HG02981 (cell line): ENCODE results near the gene FAN1.

Source experiments
- ATAC-seq: cut with Tn5 transposase; IDR thresholded peaks from one replicate; pipeline ENCODE4 v1.9.1; 2021; ENCODE audit warnings: mild to moderate bottlenecking, moderate library complexity; ENCODE audit not compliant: unreplicated experiment

FAN1 gene

DNA sequence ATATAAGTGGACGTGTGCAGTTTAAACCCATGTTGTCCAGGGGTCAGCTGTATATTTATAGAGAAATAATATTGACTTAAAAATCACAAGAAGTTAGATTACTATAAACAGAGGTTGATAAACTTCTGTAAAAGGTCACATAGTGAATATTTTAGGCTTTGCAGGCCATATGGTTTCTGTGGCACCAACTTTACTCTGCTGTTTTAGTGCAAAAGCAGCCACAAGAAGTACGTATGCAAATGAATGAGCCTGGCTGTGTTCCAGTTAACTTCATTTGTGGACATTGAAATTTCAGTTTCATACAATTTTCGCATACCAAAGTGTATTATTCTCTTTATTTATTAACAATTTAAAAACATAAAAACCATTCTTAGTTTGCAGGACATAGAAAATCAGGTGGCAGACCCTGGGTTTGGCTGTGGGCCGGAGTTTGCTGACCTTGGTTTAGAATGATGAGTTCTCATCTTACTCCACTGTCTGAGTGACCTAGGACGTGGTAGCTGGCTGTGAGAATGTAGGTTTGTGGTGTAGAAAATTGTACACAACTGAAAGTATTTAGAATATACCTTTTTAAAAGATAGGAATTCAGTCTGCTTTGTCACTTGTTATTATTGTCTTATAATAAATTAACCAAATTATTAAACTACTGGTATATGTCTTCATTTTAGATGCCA lies 16.3 kb downstream of the FAN1 start:
- ATAC-seq: no peak

DNA sequence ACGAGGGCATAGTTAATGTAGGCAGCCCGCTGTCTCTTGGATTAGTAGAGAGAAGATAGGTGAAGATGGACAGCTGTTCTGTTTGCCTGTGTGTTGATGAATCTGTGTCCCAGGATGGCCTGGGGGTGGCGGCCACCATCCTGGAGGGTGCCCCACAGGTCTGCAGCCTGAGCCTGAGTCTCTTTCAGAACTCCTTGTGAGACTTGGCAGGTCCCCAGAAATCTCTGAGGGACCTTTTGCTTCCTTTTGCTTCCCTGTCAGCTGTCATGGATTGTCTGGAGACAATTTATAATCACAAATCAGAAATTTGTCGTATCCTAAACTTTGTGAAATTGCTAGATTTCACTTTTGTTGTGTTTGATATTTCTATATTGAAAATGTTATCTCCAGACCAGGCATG lies 17.4 kb downstream of the FAN1 start:
- ATAC-seq: no peak

DNA sequence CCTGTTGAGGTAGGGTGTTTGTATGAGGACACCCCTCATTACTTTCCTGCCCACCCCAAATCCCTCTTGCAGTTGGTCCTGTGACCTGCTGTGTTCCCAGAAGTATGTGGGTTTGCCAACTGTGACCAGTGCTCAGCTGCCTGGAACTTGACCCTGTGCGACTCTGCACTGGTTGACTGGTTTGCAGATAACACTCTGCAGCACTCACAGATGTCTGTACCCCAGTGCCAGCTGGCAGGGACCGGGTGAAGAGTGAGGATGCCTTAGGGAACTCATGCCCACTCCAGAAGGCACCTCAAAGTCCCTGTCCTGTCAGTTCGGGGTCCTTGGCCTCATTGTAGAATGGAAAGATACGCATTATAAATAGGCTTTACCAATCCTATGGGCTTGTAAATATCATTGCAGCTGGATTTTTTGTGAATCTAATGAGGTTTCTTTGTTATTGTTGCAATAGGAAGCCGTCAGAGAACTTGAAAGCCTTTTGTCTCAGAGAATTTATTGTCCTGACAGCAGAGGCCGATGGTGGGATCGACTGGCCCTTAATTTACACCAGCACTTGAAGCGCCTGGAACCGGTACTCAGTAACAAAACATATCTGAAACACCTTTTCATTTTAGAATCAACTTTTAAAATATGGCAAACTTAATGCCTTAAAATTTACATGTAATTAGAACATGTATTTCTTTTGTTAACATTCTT lies 18.2 kb downstream of the FAN1 start:
- no peak for ATAC-seq

DNA sequence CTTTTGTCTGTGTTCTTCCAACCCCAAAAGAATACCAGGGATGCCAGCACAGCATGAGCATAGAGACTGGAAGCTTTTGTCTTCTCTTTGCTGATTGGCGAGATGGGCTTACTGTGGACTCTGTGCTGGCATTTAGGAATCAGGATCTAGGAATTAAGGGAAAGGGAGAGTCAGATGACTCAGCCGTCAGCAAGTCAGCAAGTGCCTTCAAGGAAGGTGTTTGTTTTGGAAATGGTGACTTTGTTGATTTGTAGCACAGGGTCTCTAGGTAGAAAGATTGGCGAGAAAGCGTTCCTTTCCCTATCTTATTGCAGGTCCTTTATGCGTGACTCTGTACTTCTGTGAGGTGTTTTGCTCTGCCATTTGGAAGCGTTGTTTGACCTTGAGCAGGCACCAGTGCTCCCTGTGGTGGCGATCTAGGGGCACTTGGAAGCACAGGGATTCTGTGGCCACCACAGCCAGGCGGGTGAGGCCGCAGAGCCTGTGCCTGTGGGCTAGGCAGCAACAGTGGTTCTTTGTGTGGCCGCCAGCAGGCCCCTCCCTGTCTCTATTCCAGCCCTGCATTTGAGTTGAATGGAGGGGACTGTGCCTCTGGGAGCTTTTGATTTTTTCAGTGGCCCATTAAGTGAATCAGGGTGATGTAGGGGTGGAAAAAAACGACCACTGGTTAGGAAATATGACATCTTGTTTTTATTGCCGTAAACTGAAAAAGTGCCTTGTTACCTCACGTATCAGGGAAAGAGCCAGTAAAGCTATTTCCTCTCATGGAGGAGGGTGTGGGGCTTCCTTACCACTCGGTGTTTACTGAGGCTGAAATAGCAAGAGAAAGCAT lies 19.0 kb downstream of the FAN1 start:
- no peak for ATAC-seq

DNA sequence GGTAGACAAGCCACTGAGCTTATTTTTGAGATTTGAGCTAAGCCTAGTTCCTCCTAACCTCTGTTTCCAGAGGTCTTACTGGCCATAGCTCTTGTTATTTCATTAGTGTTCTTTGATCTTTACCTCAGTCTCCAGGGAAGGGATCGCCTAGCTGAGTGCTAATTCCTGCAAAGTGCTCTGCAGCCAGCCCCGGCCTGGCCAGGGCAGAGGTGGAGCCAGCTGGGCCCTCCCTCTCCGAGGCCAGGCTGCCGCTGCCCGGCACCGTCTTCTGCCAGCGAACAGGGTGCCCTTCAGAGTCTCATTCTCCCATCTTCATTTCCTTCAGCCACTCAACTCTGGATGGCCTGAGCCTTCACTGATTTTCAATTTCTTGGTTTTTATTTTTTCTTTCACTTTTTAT lies 19.7 kb downstream of the FAN1 start:
- ATAC-seq: no peak

DNA sequence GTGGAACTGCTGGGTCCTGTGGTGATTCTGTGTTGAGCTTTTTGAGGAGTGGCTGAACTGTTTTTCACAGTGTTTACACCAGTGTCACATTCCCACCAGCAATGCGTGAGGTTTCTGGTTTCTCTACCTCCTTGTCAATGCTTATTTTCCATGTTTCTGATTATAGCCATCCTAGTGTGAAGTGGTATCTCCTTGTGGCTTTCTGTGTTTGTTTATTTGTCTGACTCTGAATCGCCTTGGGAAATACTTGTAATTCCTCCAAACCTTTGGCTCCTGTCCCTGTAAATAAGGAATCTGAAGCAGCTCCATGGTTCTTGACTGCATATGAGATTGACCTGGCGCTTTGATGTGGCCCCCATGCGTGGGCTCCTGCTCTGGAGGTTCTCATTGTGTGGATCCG lies 20.6 kb downstream of the FAN1 start:
- ATAC-seq: no peak

DNA sequence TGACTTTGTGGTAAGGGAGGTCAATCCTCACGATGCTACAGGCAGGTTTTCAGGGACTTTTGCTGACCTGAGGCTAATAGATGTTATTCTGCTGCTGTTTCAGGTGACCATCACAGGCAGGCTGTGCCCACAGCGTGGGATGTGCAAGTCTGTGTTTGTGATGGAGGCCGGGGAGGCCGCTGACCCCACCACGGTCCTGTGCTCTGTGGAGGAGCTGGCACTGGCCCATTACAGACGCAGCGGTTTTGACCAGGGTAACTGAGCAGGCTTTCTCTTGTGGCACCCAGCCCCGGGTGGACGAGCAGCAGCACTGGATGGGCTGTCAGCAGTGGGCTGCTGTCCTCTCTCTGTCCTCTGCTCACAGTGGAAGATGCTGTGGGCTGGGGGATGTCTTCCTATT lies 22.0 kb downstream of the FAN1 start:
- no peak for ATAC-seq

DNA sequence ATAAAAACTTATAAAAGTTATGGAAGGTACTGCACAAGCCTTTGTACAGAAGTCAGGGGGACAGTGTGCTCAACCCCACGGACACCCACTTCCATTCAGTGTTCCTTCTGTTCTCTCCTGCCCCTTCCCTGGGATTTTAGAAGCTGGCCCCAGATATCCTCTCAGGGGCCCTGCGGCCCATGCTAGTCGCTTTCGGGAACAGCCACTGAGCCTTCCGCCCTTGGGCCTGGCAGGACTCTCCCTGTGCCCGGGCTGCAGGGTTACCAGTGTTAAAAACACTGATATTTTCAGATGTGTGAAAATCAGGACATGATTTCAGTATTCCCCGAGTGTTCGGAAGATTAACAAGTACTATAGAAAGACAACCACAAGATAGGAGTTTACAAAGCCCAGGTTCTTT lies 22.4 kb downstream of the FAN1 start:
- ATAC-seq: no peak

DNA sequence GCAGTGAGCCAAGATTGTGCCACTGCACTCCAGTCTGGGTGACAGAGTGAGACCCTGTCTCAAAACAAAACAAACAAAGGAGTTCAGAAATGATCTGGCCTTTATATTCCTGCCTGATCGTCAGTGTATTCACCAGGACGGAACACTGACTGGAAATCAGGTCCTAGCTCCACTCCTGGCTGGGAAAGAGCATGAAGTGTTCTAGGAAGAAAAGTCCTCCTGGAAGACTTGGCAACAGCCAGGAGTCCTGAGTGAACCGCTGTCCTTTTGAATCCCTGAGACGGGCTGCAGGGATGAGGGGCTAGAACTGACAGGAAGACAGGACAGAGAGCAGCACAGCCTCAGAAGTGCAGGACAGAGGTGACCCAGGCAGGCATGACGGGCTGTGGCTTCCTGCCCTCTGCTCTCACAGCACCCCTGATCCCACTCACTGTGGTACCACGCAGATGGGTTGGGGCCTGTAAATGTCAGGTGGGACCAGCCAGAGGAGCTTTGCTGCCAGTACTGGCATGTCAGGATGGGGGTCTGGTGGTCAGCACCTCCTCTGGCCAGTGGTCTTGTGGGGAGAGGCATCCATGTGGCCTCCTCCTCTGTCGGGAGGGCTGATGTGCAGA lies 23.5 kb downstream of the FAN1 start:
- ATAC-seq: no peak

DNA sequence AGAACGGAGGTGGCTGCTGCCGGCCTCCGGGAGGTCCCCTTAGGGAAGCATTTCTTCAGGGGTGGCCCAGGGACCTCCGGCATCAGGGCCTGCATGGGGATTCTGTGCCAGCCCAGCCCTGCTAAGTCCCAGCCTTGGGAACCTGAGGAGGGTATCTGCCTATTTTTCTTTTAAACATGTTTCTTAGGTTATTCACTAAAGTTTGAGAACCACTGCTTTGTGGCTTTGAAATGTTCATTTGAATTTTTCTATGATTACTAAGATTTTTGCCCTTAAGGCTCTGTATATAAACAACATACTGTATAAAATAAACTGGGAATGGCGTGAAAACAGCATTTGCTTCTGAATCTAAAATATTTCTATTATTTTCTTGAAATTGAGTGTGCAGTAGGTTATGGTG lies 24.4 kb downstream of the FAN1 start:
- no peak for ATAC-seq

DNA sequence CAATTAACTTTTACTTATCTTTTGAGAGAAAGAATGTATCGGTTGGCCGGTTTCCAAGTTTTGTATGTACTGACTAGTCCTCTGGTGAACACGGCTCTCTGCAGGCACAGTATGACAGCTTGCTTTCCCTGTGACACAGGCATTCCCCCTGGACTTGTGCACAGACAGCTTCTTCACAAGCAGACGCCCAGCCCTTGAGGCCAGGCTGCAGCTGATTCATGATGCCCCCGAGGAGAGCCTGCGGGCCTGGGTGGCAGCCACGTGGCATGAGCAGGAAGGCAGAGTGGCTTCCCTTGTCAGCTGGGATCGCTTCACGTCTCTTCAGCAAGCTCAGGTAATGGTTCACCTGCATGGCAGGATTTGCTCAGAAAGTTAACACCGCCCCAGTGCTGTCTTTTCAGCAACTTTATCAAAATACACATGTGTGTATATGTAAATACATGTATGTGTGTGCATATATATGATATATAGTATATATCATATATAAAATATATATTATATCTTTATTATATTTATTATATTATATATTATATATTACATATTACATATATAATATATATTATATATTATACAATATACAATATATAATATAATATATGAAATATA lies 25.5 kb downstream of the FAN1 start:
- no peak for ATAC-seq

DNA sequence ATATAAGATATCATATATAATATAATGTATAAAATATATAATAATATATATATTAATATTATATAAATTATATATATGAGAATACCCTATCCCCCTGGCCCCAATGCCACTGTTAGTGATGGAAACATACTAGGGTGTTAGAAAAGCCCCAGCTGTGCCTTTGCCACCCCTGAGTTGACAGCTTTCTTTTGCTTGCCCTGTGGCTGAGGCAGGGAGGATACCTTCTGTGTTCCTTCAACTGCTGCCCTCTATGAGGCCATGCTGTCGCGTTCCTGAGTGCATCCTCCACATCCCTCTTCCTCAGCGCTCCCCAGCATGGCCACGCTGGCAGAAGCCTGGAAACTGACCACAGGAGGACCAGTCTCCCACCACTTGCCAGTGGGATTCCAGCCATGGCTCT lies 26.3 kb downstream of the FAN1 start:
- ATAC-seq: no peak

DNA sequence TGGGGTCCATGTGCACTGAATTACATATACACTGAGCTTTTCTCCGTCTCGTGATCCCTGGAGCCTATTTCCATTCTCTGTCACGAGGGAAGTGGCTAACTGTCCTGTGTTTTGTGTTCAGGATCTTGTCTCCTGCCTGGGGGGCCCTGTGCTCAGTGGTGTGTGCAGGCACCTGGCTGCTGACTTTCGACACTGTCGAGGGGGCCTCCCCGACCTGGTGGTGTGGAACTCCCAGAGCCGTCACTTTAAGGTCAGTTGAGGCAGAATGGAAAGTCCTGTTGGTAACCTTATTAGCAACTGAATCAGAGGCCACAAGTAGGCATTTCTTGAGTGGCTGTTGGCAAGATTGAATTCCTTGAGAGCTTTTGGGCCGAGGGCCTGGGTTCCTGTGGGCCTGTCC lies 26.7 kb downstream of the FAN1 start:
- no peak for ATAC-seq

DNA sequence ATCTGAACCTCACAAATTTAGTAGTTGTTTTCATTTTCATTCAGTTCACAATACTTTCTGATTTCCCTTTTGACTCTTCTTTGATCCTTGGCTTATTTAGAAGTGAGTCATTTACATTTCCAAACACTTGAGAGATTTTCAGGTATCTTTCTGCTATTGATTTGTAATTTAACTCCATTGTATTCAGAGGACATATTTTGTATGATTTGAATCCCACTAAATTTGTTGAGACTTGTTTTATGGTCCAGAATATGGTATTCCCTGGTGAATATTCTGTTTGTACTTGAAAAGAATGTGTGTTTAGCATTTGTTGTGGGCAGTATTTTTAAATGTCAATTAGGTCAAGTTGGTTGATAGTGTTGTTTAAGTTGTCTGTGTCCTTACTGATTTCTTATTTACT lies 29.6 kb downstream of the FAN1 start:
- ATAC-seq: no peak

DNA sequence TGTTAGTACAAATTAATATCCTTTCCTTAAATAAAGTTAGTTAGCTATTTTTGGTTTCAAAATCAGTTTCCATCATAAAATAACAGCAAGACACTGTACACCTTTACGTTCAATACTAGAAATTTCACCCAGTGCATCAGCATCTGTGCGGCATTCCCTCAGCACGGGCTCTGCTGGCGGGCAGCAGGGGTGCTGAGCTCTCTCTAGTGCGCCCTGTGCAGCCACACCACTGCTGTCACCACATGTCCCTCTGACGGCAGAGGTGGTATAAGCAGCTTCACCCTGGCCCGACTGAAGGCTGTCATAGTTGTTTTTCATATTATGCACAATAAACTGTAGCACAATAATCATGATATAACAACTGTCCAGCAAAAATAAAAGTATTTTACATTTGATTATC lies 35.4 kb downstream of the FAN1 start:
- no peak for ATAC-seq

DNA sequence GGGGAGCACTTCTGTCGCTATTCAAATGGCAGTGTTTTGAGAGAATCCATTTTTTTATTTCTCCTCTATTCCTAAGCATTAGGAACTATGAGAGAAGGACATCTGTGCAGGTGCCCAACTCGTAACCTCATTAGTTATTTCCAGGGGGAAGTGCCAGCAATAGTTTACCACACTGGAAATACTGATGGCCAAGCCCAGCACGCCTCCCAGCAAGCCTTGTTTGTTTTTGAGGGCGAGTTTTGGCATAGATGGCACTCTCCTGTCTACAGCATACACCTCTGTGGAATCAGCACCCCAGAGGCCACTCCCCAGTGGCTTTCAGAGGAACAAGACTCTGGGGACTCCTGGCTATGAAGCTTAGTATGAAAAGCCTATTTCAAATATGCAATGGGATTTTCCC lies 36.6 kb downstream of the FAN1 start:
- no peak for ATAC-seq

DNA sequence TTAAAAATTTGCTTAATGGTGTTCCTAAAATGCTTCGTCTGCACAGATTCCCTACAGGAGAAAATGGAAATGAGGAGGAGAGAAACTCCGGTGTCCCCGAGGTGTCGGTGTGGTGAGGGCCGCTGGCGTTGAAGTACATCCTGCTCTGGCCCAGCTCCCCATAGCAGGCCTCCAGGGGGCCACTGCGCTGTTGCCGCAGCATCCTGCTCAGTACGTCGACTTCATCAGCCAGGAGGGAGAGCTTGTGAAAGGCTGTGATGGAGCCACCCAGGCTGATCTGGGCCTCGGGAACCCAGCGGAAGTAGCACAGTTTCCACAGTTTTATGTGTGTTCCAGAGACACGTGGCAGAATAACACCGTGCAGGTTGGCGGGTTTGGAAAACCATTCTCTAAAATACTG lies 37.8 kb downstream of the FAN1 start:
- ATAC-seq: no peak

DNA sequence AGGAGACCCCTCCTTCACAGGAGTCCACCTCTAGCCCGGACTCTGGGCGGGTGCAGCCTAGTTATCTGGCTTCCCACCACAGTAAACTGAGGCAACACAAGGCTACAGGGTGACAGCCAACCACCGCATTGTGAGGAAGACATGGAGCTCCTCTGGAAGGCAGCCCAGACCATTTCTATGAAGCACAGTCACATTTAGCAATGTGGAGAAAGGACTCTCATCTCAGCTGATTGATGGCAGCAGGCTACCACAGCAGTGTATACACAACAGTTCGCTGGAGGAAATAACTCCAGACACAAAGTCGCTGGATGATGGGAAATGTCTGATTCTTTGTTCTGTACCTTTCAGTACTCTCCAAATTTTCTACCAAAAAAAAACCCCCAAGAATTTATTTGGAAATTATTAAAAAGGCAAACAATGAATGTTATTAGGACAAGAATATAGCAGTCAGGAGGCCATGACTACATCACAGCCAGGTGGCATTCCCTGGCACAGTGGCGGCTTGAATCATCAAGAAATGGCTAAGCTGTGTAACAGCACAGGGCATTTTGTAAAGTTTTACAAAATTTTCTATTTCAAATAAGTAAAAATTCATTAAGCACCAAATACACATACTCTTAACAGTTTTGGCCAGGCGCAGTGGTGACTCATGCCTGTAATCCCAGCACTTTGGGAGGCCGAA lies 40.1 kb downstream of the FAN1 start:
- no peak for ATAC-seq

DNA sequence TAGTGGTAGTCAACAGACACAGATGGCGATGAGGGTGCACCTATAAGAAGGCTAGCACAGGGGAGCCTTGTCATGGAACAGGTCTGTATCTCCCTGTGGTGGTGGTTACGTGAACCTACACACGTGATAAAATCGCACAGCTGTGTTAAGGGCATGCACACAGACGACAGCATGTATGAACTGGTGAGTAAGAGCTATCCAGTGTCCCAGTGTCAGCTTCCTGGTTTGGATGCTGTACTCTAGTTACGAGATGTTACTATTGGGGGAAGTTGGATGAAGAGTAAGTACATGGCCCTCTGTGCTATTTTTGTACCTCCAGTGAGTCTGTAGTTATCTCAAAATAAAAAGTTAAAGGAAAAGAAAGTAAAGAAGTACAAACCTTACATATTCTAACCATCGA lies 49.5 kb downstream of the FAN1 start:
- ATAC-seq: no peak

DNA sequence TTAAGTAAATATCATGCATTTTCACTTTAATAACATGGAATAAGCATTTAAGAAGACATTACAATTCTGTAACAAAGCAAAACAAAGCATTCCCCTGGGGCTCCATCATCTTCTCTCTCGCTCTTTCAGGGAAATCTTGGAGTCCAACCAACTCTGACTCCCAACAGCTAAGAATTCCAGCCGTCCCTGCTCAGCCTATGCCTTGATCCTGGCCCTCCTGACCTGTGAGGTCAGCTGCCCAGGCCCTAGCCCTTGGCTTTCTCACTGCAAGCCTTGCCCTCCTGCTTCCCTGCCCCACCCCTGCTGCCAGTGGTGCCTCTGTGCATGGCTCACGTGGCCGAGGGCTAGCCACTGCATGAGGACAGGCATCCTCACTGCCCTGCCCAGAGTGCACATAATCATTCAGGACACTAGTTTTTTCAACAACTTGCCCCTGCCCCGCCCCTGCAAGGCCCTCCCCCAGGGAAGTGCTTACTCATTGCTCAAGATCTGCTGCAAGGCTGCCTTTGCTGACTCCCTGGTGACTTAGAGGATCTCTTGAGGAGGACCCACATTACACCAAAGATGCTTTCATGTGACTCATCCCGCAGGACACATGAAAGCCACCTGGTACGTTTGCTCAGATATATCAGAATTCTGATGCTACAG lies 50.1 kb downstream of the FAN1 start:
- ATAC-seq: no peak
